ENCODE measurements around the gene AOPEP.

GRCh38 chr9:95010431-95010838 is 283.9 kb downstream of the AOPEP start:
- no peak for TF ChIP-seq CTCF (IDR thresholded peaks at IDR 0.05 in 8 of 11, conservative IDR thresholded peaks at IDR 0.05 in 3 of 11)
- no peak for TF ChIP-seq POLR2A (IDR thresholded peaks at IDR 0.05)
- no peak for TF ChIP-seq POLR2AphosphoS5 (IDR thresholded peaks at IDR 0.05)

Measured in spleen (tissue), 7 donors.